GM23248 (cell line): ENCODE data around the gene PIERCE2. TPM values are rescaled to one million over a fixed set of nuclear protein-coding genes. Genes with fewer than 3 reads are reported as not detected.
A peak's percentile ranks its signal among the peaks of the same experiment; 100 is the strongest.
"Not testable (repeated sequence)": the region's sequence is repeated elsewhere in the genome, so short reads cannot be mapped to it uniquely, and the experiment has no call there.

Experiments used
- DNase-seq: peaks from one replicate; pipeline ENCODE4 v3.0.0-alpha.2; 2015
- H2AFZ ChIP-seq: fragments of 200-600 bp; sonication (generic); 2 replicates; pipeline ENCODE4 v1.6.1; 2016; ENCODE audit warnings: antibody characterized with exemption
- H3F3A ChIP-seq: fragments of 200-600 bp; sonication (generic); 2 replicates; pipeline ENCODE4 v1.6.1; 2016; ENCODE audit warnings: mild to moderate bottlenecking, antibody characterized with exemption, mixed run types; ENCODE audit not compliant: insufficient read depth
- H3K27ac ChIP-seq: fragments of 200-600 bp; sonication (generic); 2 replicates; pipeline ENCODE4 v1.5.1; 2016; ENCODE audit warnings: mild to moderate bottlenecking
- H3K27me3 ChIP-seq: fragments of 200-600 bp; sonication (generic); replicated peaks from 2 replicates; pipeline ENCODE4 v1.6.1; 2016; ENCODE audit warnings: mild to moderate bottlenecking; ENCODE audit not compliant: insufficient read depth
- H3K36me3 ChIP-seq: fragments of 200-600 bp; sonication (generic); 2 replicates; pipeline ENCODE4 v1.6.1; 2016; ENCODE audit warnings: low read depth, mild to moderate bottlenecking
- H3K4me1 ChIP-seq: fragments of 200-600 bp; sonication (generic); 2 replicates; pipeline ENCODE4 v1.6.1; 2016; ENCODE audit warnings: mild to moderate bottlenecking; ENCODE audit not compliant: insufficient read depth
- H3K4me2 ChIP-seq: fragments of 200-600 bp; sonication (generic); one replicate; pipeline ENCODE4 v1.6.1; 2016; ENCODE audit warnings: mild to moderate bottlenecking; ENCODE audit not compliant: unreplicated experiment
- H3K4me3 ChIP-seq: fragments of 200-600 bp; sonication (generic); 2 replicates; pipeline ENCODE4 v1.5.1; 2016; ENCODE audit warnings: mild to moderate bottlenecking
- H3K79me2 ChIP-seq: fragments of 200-600 bp; sonication (generic); 2 replicates; pipeline ENCODE4 v1.6.1; 2016; ENCODE audit warnings: mild to moderate bottlenecking; ENCODE audit not compliant: insufficient read depth
- H3K9ac ChIP-seq: fragments of 200-600 bp; sonication (generic); 2 replicates; pipeline ENCODE4 v1.6.1; 2016; ENCODE audit warnings: mild to moderate bottlenecking
- H3K9me2 ChIP-seq: fragments of 200-600 bp; sonication (generic); 2 replicates; pipeline ENCODE4 v1.6.1; 2016; ENCODE audit warnings: mixed run types, mild to moderate bottlenecking, moderate library complexity; ENCODE audit not compliant: insufficient read depth
- H3K9me3 ChIP-seq: fragments of 200-600 bp; sonication (generic); one replicate; pipeline ENCODE4 v1.6.1; 2017; ENCODE audit warnings: low read depth
- H4K20me1 ChIP-seq: fragments of 200-600 bp; sonication (generic); 2 replicates; pipeline ENCODE4 v1.6.0; 2016; ENCODE audit not compliant: insufficient read depth
- EZH2 ChIP-seq: fragments of 200-600 bp; sonication (generic); IDR thresholded peaks from 2 replicates; pipeline ENCODE4 v1.6.1; 2018; ENCODE audit warnings: antibody characterized with exemption, mild to moderate bottlenecking; ENCODE audit not compliant: insufficient read depth, poor library complexity, severe bottlenecking
- EZH2phosphoT487 ChIP-seq: fragments of 200-600 bp; sonication (generic); IDR thresholded peaks from 2 replicates; pipeline ENCODE4 v1.6.1; 2018; ENCODE audit warnings: antibody characterized with exemption, moderate library complexity, mild to moderate bottlenecking, low read depth; ENCODE audit not compliant: insufficient read depth
- WGBS, 2 experiments: methylation state at CpG; one replicate each; pipeline ENCODE4 v1.1.6; 2015 to 2017; ENCODE audit warnings: low lambda C conversion rate in 2 of 2, low coverage in 1 of 2; ENCODE audit errors: missing lambda C conversion rate in 2 of 2; 5-methylcytosine and 5-hydroxymethylcytosine counted together
- in situ Hi-C: fragments of 300-500 bp; cut with MboI; formaldehyde crosslinking; loops from 2 replicates; pipeline ENCODE4 v1.15.0; 2020
- polyA plus RNA-seq: library from polyadenylated mRNA; unstranded; fragments of >200 nt; fragmentation: Nextera tagmentation; extraction: Ambion mirVana; gene quantifications from 2 replicates; pipeline ENCODE4 v1.2.1, GENCODE V29; 2016
- total RNA-seq: library from RNA; depleted of rRNA; stranded (reverse); fragments of >200 nt; shearing (Covaris generic); gene quantifications from 2 replicates; pipeline ENCODE4 v1.2.3, GENCODE V29; 2014

PIERCE2 gene
- total and polyA plus RNA-seq, 2 experiments from 2014 or later, result 0.54 to 6.6 TPM

- TF ChIP-seq EZH2 (no peak), EZH2phosphoT487 (no peak)
- H3K4me3 ChIP-seq, result no peak overlapping the region
- H3K36me3 ChIP-seq, result no peaks in the 10 kb centered on the region
These were observed 12.0 kb downstream of the PIERCE2 start for GRCh38 chr15:55420171-55420866.

GRCh38 chr15:55422089-55422488 is 13.8 kb downstream of the PIERCE2 start:
- no peak overlapping the region for H3K9ac ChIP-seq
- H3K9me3 ChIP-seq, result no peaks in the 10 kb centered on the region
- no peak for TF ChIP-seq EZH2
- no peak for TF ChIP-seq EZH2phosphoT487
- H3K4me3 ChIP-seq, result no peak overlapping the region
- DNase-seq, result no peak
- no peak overlapping the region for H3K27ac ChIP-seq
- no peaks in the 10 kb centered on the region for H3K79me2 ChIP-seq
- no peaks in the 10 kb centered on the region for H3K9me2 ChIP-seq
- no peaks in the 10 kb centered on the region for H4K20me1 ChIP-seq
- H3K27me3 ChIP-seq, result no peaks in the 10 kb centered on the region
- in situ Hi-C loops, result no loop called here
- no peaks in the 10 kb centered on the region for H3F3A ChIP-seq
- H3K4me1 ChIP-seq, result no peaks in the 10 kb centered on the region
- no peak overlapping the region for H3K4me2 ChIP-seq
- 0 to 5% methylated on average over 1 of the region's 1 CpG for WGBS, 2 experiments
- H3K36me3 ChIP-seq, result no peaks in the 10 kb centered on the region
- no peak overlapping the region for H2AFZ ChIP-seq

More at GRCh38 chr15:55420171-55420866, 12.0 kb downstream of the PIERCE2 start:
- no peaks in the 10 kb centered on the region for H3K27me3 ChIP-seq
- H3K9me2 ChIP-seq, result no peaks in the 10 kb centered on the region
- no peak for DNase-seq
- H3K4me1 ChIP-seq, result no peaks in the 10 kb centered on the region
- no peak overlapping the region for H2AFZ ChIP-seq
- H3K9ac ChIP-seq, result no peak overlapping the region
- no peaks in the 10 kb centered on the region for H3K9me3 ChIP-seq
- in situ Hi-C loops, result no loop called here
- no peaks in the 10 kb centered on the region for H3K79me2 ChIP-seq
- H3K27ac ChIP-seq, result no peak overlapping the region
- H3F3A ChIP-seq, result no peaks in the 10 kb centered on the region
- no peak overlapping the region for H3K4me2 ChIP-seq
- no peaks in the 10 kb centered on the region for H4K20me1 ChIP-seq

- H3K36me3 ChIP-seq, result no peaks in the 10 kb centered on the region
- no peaks in the 10 kb centered on the region for H4K20me1 ChIP-seq
- H3K9ac ChIP-seq, result no peak overlapping the region
- H3K9me2 ChIP-seq, result no peaks in the 10 kb centered on the region
- 36 to 37% methylated on average over 6 of the region's 6 CpGs for WGBS, 2 experiments
- TF ChIP-seq EZH2phosphoT487, result no peak
- TF ChIP-seq EZH2, result no peak
- H3K4me2 ChIP-seq, result no peak overlapping the region
- H3K4me1 ChIP-seq, result no peaks in the 10 kb centered on the region
- no peaks in the 10 kb centered on the region for H3K9me3 ChIP-seq
- no peaks in the 10 kb centered on the region for H3K79me2 ChIP-seq
- in situ Hi-C loops, result loop anchor here (10.0 kb wide), 1 partner anchor 220 kb away; no protein-coding TSS in a partner anchor
- no peaks in the 10 kb centered on the region for H3K27me3 ChIP-seq
- peak; percentile 78 for DNase-seq
- 0 out of 2 replicates have a peak, but pooled peaks cover 8% of the 10 kb centered on the region for H3F3A ChIP-seq
- H2AFZ ChIP-seq, result 0 out of 2 replicates have a peak overlapping the region, but pooled peaks have one; percentile 5
- H3K4me3 ChIP-seq, result no peak overlapping the region
- H3K27ac ChIP-seq, result no peak overlapping the region
These were observed 26.9 kb downstream of the PIERCE2 start for GRCh38 chr15:55434989-55435825.

GRCh38 chr15:55443141-55443540 is 34.8 kb downstream of the PIERCE2 start:
- H3K27me3 ChIP-seq, in situ Hi-C loops, H4K20me1 ChIP-seq, H3K79me2 ChIP-seq, H3F3A ChIP-seq, H3K4me1 ChIP-seq, H3K36me3 ChIP-seq, H3K9ac ChIP-seq, H2AFZ ChIP-seq, H3K9me2 ChIP-seq, H3K4me3 ChIP-seq, H3K4me2 ChIP-seq, H3K9me3 ChIP-seq, H3K27ac ChIP-seq, DNase-seq: not testable (repeated sequence)
- 91 to 96% methylated on average over 15 of the region's 15 CpGs for WGBS, 2 experiments

- 85% methylated on average over 26 of the region's 27 CpGs; no CpG with 5 or more reads in 1 of the 2 experiments for WGBS, 2 experiments
- H2AFZ ChIP-seq, H3F3A ChIP-seq, H3K9ac ChIP-seq, in situ Hi-C loops, H3K36me3 ChIP-seq, DNase-seq, H3K9me2 ChIP-seq, H3K27me3 ChIP-seq, H3K9me3 ChIP-seq, H3K79me2 ChIP-seq, H3K27ac ChIP-seq, H3K4me2 ChIP-seq, H3K4me3 ChIP-seq, H4K20me1 ChIP-seq, H3K4me1 ChIP-seq: not testable (repeated sequence)
These were observed 37.6 kb downstream of the PIERCE2 start for GRCh38 chr15:55445936-55446335.

- H2AFZ ChIP-seq, H3K27me3 ChIP-seq, H3K9me2 ChIP-seq, H3K36me3 ChIP-seq, H3K27ac ChIP-seq, H4K20me1 ChIP-seq, H3K9ac ChIP-seq, H3K4me1 ChIP-seq, H3K9me3 ChIP-seq, in situ Hi-C loops, H3K4me2 ChIP-seq, H3K79me2 ChIP-seq, H3F3A ChIP-seq, DNase-seq, H3K4me3 ChIP-seq: not testable (repeated sequence)
- WGBS, 2 experiments, result 96% methylated on average over 13 to 25 of the region's 41 CpGs
These were observed 38.2 kb downstream of the PIERCE2 start for GRCh38 chr15:55446379-55447029.
